T-helper 2 cell (primary cell): Measurements from ENCODE around the gene SAE1.
"Not testable (repeated sequence)": the region's sequence is repeated elsewhere in the genome, so short reads cannot be mapped to it uniquely, and the experiment has no call there.

Experiments
- DNase-seq, 5 experiments: peaks; one replicate each; pipeline versions ENCODE4 v3.0.0 to v3.0.0-alpha.2; 2012 to 2022

Gene SAE1

DNA sequence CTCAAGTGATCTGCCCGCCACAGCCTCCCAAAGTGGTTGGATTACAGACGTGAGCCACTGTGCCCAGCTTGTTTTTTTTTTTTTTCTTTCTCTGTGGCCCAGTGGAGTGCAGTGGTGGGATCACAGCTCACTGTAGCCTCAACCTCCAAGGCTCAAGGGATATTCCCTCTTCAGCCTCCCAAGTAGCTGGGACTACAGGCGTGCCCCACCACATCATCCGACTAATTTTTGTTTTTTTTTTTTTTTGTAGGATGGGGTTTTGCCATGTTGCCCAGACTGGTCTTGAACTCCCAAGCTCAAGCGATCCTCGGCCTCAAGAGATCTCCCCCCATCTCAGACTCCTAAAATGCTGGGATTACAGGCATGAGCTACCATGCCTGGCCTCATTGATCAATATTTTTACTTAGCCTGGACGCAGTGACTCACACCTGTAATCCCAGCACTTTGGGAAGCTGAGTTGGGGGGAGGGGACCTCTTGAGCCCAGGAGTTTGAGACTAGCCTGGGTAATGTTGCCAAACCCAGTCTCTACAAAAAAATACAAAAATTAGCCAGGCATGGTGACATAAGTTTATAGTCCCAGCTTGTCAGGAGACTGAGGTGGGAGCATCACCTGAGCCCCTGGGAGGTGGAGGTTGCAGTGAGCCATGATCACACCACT lies 1.7 kb downstream of the SAE1 start:
- no peak for DNase-seq

DNA sequence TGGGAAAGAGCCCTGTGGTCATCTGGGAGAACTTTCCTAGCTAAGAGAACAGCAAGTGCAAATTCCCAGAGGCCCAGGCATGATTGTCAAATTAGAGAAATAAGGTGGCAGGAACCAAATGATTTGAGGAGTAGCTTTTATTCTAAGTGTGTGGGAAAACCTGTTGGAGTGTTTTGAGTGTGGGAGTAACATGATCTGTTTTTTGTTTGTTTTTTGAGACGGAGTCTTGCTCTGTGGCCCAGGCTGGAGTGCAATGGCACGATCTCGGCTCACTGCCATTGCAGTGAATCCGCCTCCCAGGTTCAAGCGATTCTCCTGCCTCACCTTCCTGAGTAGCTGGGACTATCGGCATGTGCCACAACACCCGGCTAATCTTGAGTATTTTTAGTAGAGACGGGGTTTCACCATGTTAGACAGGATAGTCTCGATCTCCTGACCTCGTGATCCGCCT lies 2.4 kb downstream of the SAE1 start:
- DNase-seq = no peak

DNA sequence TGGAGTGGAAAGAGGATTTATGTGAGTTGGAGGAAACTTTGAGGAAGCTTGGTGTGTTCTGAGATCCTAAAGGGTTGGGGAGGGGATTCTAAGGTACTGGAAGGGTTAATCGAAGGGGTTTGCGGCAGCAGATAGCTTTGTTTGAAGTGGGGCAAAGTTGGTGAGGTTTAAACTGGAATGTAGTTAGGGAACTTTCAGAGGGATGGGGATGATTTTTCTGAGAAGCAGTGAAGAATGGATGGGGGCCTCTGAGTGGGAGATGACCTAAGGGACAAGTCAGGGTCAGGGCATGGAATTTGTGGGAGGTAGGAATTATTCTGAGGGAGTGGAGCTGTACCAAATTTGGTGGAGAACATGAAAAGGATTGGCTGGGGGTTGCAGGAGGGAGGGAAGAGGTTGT lies 3.9 kb downstream of the SAE1 start:
- DNase-seq = no peak

DNA sequence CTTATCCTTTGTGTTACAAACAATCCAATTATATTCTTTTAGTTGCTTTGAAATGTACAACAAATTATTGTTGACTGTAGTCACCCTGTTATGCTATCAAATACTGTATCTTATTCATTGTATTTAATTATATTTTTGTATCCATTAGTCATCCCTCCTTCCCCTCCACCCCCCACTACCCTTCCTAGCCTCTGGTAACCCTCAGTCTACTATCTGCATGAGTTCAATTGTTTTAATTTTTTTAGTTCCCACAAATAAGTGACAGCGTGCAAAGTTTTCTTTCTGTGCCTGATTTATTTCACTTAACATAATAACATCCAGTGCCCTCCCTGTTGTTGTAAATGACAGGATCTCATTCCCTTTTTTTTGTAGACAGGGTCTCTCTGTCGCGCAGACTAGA lies 4.5 kb downstream of the SAE1 start:
- DNase-seq = no peak

DNA sequence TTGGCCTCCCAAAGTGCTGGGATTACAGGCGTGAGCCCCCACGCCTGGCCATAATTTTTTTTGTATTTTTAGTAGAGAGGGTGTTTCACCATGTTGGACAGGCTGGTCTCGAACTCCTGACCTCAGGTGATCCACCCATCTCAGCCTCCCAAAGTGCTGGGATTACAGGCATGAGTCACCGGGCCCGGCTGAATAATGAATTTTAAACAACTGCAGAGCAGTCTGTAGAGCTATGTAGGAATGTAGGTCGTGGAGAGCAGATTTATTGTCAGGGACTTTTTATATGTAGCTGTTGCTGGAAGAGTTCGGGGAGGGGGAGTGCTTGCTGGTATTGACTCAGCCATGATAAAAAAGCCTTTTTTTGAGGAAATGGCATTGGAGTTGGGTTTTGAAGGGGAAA lies 10.6 kb downstream of the SAE1 start:
- DNase-seq = not testable (repeated sequence)

DNA sequence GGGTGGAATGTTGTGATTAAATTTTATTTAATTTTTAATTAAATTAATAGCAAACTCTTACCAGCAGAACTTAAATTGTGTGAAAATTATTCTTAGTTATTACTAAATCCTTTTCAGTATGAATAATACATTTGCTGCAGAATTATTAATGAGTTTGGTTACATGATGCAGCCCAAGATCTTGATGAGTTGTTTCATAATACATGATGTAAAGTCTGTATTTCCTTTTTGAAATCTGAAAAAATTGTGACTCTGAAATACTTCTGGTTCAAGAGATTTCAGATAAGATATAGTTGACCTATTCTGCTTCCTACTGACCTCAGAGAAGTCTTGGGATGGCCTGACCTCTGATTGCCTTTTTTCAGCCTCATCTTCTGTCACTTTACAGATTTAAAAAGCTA lies 11.1 kb downstream of the SAE1 start:
- no peak for DNase-seq

DNA sequence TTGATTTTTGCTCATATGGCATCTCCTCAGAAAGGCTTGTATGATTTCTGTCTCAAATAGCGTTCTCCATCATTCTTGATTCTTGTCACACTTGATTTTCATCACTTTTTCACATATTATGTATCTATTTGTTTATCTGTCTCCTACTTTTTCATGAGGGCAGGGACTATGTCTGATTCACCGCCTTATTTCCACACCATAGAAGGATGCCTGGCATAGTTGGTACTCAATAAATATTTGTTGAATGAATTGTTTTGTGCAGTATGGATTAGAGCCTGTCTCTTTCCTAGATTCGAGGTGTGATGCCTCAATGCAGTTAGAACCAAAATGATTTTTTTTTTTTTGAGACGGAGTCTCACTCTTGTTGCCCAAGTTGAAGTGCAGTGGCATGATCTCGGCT lies 12.1 kb downstream of the SAE1 start:
- DNase-seq = no peak

DNA sequence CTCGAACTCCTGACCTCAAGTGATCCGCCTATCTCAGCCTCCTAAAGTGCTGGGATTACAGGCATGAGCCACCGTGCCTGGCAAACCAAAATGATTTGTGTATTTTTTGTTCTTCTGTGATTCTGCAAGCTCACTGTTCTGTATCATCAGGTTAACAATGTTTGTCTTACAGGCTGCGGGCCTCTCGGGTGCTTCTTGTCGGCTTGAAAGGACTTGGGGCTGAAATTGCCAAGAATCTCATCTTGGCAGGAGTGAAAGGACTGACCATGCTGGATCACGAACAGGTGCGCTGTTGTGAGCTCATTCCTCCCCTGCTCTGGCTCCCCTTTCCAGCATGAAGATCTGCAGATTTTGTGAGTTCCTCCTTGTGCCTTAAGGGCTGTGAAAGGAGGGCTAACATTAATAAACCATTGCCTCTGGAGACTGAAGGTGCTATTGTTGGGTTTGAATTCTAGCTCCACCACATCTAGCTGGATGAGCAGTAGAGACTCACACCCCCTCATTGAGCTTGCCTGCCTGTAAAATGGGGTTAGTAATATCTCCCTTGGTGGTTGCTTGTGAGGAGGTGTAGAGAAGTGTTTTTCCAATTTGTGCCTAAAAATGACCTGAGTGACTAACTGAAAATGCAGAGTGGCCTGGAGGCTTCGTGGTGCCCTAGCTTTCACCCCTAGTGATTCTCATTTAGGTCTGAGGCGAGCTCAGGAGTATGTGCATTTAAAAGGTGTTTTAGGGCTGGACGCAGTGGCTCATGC lies 12.9 kb downstream of the SAE1 start:
- DNase-seq = no peak

DNA sequence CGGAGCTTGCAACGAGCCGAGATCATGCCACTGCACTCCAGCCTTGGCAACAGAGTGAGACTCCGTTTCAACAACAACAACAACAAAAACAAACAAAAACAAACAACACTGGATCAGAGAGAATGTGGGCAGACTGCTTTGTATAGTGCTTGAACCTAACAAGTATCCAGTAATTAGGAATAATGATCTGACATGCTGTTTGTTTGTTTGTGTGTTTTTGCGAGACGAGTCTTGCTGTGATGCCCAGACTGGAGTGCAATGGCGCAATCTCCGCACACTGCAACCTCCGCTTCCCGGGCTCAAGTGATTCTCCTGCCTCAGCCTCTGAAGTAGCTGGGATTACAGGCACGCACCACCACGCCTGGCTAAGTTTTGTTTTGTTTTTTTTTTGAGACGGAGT lies 14.0 kb downstream of the SAE1 start:
- no peak for DNase-seq

DNA sequence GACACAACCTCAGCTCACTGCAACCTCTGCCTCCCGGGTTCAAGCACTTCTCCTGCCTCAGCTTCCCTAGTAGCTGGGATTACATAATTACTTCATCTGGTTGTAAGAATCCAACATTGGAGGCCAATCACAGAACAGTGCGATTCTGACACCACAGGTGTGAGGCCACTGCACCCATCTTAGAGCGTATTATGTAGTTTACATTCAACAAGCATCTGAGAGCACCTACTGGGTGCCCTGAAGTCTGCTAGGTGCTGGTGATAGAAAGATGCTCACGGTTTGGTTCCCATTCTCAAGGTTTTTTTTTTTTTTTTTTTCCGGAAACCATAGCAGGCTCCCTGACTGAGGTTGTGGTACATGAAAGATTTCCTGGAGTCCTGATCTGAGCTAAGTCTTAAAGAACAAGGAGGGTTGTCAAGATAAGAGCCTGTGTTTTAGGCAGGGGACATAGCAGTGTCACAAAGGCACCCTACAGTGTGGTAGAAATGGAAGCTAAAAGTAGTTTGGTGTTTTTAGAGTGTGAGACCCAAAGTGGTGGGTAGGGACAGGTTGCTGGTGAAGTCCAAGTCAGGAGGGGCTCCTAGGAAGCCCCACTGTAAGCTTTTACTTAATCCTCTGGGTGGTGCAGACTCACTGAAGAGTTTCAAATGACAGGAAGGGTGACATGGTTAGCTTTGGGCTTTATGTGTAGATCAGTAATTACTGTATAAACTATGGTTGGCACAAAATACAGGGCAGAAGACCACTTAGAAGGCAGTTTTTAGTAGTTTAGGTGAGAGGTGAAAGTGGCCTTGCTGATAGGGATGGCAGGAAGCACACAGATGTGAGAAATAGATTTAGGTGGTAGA lies 15.2 kb downstream of the SAE1 start:
- DNase-seq = peak in 2 of 5 experiments; percentile 36 to 45

DNA sequence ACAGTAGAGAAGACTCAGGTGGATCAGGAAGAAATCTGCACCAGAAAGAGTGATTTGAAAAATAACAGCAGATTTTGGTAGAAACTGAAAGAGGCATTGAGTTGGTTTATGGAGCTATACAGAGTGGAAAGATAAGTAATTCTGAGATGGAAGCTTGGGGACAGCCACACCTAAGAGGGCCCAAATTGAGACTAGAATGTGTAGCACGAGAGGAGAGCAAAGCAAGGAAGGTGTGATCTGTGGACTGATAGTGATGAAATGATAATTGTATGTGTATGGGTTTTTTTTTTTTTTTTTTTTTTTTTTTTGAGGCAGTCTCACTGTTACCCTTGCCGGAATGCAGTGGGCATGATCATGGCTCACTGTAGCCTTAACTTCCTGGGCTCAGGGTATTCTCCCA lies 16.3 kb downstream of the SAE1 start:
- peak in 1 of 5 experiments; percentile 48 for DNase-seq

DNA sequence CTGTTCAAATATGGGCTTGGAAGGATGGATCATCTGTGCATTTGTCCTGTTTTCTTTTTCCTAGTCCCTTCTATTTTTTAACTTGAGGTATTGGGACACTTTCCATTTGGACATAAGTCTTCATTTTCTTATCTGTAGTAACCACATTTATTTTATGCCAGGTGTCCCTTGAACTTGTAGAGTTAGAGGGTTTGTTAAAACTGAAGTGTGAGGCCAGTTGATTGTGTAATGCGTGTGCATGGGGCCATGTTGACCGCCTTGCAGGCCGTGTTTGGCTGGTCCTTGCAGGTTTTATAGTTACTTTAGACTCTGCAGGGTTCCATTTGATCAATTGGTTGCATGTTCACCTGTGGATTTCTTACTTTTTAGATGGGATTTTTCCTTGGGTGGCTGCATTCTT lies 21.0 kb downstream of the SAE1 start:
- no peak for DNase-seq

DNA sequence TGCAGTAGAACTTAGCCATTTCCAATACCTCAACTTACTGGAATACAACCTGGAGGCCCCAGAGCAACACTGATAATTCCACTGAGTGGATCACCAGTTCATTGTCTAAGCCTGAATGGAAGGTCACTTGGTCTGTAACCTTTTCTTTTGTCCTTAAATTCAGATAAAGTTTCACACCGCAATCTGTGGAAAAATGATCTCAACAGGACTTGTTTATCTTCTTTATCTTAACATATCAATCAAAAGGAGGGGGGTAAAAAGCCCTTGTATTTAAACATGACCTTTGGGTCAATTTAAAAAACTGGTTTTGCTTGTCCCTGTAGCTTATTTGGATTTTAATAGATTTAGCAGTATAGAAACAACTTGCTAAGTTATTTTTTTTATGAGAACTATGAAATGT lies 21.6 kb downstream of the SAE1 start:
- no peak for DNase-seq

DNA sequence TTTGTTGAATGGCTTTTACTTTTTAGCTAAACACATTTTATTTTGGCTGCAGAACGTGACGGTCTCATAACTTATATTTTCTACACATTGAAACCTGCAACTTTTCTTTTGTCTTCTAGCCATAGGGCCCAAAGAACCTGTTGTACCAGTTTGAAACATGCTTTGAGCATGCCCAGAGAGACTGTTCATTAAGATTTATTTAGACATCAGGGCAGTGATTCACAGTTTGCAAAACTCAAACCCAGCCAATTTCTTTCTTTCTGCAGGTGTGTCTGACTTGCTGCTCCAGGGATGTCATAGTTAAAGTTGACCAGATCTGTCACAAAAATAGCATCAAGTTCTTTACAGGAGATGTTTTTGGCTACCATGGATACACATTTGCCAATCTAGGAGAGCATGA lies 22.0 kb downstream of the SAE1 start:
- no peak for DNase-seq

DNA sequence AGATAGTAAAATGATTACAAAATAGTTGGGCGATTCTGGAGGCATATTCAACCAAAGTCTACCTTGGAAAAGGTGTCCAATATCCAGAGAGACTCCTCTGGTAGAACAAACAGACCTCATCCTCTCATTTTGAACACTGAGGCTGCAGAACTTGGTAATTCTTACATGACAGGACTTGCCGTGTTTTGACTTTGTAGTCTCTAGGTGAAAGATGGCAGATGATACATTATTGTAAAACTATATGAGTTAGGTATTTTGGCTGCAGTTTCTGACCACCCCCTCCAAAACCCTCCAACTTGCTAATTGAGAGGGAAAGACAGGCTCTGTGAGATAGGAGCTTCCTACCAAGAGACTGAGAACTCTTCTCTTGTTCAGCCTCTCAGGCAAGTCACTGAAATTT lies 22.6 kb downstream of the SAE1 start:
- no peak for DNase-seq

DNA sequence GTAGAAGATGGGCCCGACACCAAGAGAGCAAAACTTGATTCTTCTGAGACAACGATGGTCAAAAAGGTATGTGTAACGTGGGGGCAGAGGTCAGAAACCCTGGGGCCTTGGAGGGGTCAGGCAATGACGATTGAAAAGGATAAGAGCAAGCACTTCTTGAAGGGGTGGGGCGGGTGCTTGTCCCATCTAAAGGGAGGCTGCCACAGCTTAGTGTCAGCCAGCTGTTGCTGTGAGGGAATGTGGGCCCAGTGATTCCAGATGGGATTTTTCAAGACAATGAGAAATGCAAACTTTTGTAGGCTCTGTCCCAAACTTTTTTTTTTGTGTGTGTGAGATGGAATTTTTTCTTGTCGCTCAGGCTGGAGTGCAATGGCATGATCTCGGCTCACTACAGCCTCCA lies 24.5 kb downstream of the SAE1 start:
- no peak for DNase-seq

DNA sequence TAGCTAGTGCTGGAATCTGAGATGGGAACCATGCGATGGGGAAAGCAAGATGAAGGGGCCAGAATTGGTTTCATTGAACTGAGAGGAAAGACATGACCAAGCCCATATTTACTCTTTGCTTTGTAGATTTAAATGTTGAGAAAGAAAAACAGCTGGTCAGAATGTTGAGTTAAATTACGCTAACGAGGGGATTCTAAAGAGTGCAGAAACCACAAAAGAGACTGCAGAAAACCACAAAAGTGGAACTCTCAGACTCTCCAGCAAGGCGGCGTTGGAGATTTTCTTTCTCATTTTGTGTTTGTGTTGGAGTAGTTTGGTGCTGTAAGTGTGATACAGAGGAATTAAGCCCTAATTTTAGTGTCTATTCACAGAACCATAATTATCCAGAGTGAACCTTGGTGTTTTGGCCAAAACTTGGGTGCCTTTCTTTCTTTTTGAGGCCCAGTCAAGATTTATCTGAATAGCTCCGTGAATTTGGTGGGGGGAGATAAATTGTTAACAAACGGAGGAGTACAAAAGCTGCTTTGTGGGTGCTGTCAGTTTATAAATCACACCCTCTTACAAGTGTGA lies 26.3 kb downstream of the SAE1 start:
- peak in 2 of 5 experiments; percentile 31 to 66 for DNase-seq

DNA sequence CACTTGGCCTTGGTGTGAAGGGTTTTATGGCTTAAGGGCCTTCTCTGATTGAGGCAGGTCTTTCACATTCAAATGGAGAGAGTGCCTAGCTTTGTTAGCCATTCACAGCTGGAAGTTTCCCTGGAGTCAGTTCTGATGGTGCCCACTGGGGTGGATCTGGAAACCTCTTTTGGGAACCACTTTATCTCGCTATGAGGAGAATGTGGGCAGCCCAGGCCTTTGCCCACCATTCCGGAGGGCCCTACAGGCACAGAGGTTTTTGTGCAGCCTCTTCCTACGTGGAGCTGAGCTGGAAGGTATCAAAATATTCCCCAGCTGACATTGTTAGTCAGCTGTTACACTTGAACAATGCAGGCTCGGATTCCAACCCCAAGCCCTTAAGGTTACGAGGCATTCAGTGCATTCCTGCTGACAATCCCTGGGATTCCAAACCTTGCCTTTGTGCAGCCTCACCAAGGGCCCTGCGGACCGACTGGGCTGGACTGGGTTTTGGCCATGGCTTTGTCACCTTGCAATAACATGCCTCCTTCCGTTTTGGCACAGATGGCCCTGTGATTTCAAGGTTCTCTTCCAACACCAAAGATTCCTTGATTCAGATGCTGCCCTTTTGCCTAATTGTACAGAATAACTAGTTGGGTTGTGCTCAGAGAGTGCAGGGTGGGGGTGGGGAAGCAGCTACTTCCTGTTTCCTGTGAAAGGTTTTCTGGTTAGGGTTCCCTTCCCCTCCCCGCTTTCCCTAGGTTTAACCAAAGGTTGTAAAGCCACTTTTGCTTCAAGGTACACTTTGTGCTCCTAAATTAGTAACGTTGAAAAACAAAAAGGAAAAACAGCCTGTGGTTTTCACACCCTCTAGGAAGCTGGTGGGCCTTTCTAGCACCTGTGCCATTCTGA lies 27.0 kb downstream of the SAE1 start:
- DNase-seq = peak in 2 of 5 experiments; percentile 40 to 66

DNA sequence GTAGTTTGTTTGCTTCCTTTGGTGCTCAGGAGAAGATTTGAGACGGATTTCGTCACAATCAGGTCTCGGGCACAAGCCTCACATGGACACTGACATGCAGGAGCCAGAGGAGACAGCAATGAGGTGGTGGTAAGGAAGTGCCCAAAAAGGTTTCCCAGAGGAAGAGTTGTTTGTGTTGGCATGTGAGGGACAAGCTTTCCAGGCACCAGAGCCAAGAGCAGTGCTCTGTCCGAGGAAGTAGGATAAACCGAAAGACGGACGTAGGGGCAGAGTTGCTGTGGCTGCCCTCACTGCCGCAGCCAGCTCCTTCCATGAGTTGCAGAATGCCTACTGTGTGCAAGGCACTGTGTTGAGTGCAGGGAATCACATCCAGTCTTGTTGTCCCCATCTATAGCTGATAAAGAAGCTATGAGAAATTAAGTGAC lies 27.7 kb downstream of the SAE1 start:
- DNase-seq = no peak

DNA sequence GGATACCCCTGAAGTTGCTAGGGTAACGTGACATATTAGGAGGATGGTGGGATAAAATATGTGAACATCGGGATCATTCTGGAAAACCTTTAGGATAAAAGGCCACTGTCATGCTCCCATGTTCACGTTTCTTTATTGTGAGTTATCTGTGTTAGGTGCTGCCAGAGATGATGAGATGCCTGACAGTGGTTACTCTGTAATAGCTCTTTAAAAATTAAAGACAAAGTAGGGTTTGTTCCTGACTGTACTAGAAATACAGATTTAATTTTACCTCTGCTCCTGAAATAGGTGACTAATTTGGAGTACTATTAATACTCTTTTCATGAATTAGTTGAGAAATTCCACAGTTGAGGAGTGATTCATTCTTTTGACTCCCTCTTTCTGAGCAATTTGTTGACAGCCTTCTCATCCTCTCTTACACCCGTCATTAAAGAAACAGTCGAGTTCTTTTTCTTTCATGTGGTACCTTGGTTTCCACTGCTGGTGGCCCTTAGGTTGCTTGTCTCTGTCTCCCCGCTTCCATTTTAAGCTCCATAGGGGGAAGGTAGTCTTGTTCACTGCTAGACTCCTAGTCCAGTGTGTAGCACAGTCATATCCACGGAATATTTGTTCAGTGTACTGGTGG lies 28.4 kb downstream of the SAE1 start:
- peak in 3 of 5 experiments; percentile 22 to 63 (median 54) for DNase-seq

DNA sequence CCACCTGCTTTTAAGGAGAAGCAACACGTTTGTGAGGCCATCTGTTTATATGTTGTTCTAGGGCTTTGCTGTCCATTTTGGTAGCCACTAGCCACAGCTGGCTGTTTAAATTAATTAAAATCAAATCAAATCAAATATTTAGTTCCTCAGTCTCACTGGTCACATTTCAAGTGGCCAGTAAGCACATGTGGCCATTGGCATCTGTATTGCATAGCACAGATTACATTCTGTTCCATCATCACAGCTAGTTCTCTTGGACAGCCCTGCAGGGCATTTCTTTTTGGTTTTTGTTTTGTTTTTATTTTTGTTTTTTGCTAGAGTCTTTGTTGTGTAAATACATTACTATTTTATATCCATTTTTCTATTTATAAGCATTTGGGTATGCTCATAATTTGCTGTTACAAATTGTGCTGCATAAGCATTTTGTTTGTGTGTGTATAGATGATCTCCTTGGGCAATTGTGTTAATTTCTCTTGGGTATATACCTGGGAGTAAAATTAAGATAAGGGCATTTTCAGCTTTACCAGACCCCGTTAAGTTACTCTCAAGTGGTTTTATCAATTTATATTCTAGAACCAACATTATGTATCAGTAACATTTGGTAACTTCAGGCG lies 31.3 kb downstream of the SAE1 start:
- DNase-seq = no peak
